Retinal pigment epithelial cell (primary cell): ENCODE data around the gene TNS1.
"Not testable (repeated sequence)": the region's sequence is repeated elsewhere in the genome, so short reads cannot be mapped to it uniquely, and the experiment has no call there.

Experiments used
- DNase-seq: peaks from one replicate; pipeline ENCODE4 v3.0.0-alpha.2; 2010; ENCODE audit warnings: low read depth
- H3K4me3 ChIP-seq: 2 replicates; pipeline ENCODE4 v1.5.1; 2011; ENCODE audit warnings: mild to moderate bottlenecking, low read length, control low read depth, moderate library complexity
- CTCF ChIP-seq: conservative IDR thresholded peaks from 2 replicates; pipeline ENCODE4 v1.5.1; 2011; ENCODE audit warnings: low read depth, low read length, control low read depth, inconsistent platforms

Gene TNS1

GRCh38 chr2:217789736-217790181 lies 213.0 kb downstream of the TNS1 start:
- H3K4me3 ChIP-seq, result no peak overlapping the region
- DNase-seq, result no peak
- TF ChIP-seq CTCF, result no peak

GRCh38 chr2:217789003-217789735 lies 213.6 kb downstream of the TNS1 start:
- H3K4me3 ChIP-seq, result no peak overlapping the region

GRCh38 chr2:217788669-217789002 lies 214.2 kb downstream of the TNS1 start:
- no peak for TF ChIP-seq CTCF
- H3K4me3 ChIP-seq, result no peak overlapping the region
- no peak for DNase-seq

More at GRCh38 chr2:217789003-217789735, 213.6 kb downstream of the TNS1 start:
- no peak for DNase-seq
- TF ChIP-seq CTCF, result peak; percentile 100

GRCh38 chr2:217787160-217787877 lies 215.5 kb downstream of the TNS1 start:
- TF ChIP-seq CTCF, result no peak
- H3K4me3 ChIP-seq, result no peak overlapping the region
- DNase-seq, result no peak

- not testable (repeated sequence) for H3K4me3 ChIP-seq, DNase-seq
These were observed 216.2 kb downstream of the TNS1 start for GRCh38 chr2:217786560-217786959.

- H3K4me3 ChIP-seq, result no peak overlapping the region
- TF ChIP-seq CTCF, result peak; percentile 95
- no peak for DNase-seq
These were observed 217.2 kb downstream of the TNS1 start for GRCh38 chr2:217785544-217786045.

- no peak overlapping the region for H3K4me3 ChIP-seq
- no peak for TF ChIP-seq CTCF
- DNase-seq, result no peak
These were observed 217.7 kb downstream of the TNS1 start for GRCh38 chr2:217784996-217785543.
